Measurements from ENCODE around the gene MGLL. TPM values are rescaled to one million over a fixed set of nuclear protein-coding genes. Genes with fewer than 3 reads are reported as not detected.

Gene MGLL
- total RNA-seq, 1 experiment from 2014 or later = 2.1 TPM

- TF ChIP-seq SIN3A (IDR thresholded peaks at IDR 0.05; ENCODE audit: borderline replicate concordance, insufficient read depth, low read depth, low read length) (no peak), POLR2AphosphoS5 (IDR thresholded peaks at IDR 0.05; ENCODE audit: low read depth, low read length) (no peak), REST (IDR thresholded peaks at IDR 0.05; ENCODE audit: insufficient read depth in 1 of 2, low read depth in 2 of 2, low read length in 1 of 2) (no peak), TCF7L2 (IDR thresholded peaks at IDR 0.05; ENCODE audit: low read depth, low read length) (no peak)
- TF ChIP-seq, protein P1, sequence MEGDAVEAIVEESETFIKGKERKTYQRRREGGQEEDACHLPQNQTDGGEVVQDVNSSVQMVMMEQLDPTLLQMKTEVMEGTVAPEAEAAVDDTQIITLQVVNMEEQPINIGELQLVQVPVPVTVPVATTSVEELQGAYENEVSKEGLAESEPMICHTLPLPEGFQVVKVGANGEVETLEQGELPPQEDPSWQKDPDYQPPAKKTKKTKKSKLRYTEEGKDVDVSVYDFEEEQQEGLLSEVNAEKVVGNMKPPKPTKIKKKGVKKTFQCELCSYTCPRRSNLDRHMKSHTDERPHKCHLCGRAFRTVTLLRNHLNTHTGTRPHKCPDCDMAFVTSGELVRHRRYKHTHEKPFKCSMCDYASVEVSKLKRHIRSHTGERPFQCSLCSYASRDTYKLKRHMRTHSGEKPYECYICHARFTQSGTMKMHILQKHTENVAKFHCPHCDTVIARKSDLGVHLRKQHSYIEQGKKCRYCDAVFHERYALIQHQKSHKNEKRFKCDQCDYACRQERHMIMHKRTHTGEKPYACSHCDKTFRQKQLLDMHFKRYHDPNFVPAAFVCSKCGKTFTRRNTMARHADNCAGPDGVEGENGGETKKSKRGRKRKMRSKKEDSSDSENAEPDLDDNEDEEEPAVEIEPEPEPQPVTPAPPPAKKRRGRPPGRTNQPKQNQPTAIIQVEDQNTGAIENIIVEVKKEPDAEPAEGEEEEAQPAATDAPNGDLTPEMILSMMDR (IDR thresholded peaks at IDR 0.05) = no peak
- Histone ChIP-seq H3K4me3 (ENCODE audit: low read depth in 2 of 2, low read length in 2 of 2) (no peak overlapping the region), H3K36me3 (ENCODE audit: control insufficient read depth, insufficient read depth, low read length) (no peaks in the 10 kb centered on the region), H3K27ac (ENCODE audit: low read length) (no peak overlapping the region), H3K4me1 (ENCODE audit: control insufficient read depth, insufficient read depth, low read length) (no peaks in the 10 kb centered on the region), H3K27me3 (ENCODE audit: control insufficient read depth, insufficient read depth, low read length) (no peaks in the 10 kb centered on the region), H3K9me3 (ENCODE audit: control insufficient read depth, insufficient read depth, low read depth, low read length) (0 out of 2 replicates have a peak, but pooled peaks cover 3% of the 10 kb centered on the region)
- DNase-seq (ENCODE audit: low read depth, low spot score) (no peak), ATAC-seq (no peak)
- BruUV-seq (replicated peaks) = no TSS peak
- POLR2A ChIA-PET = no interaction called here
- intact Hi-C loops (cut with micrococcal nuclease; ENCODE audit: unreplicated experiment) (no loop called here), in situ Hi-C loops (cut with HindIII; ENCODE audit: low pct_unique_long_range_greater_than_20kb, low sequenced_read_pairs) (no loop called here)
- CTCF ChIA-PET = no interaction called here
These were observed 26.1 kb downstream of the MGLL start for GRCh38 chr3:127796045-127796830.

DNA sequence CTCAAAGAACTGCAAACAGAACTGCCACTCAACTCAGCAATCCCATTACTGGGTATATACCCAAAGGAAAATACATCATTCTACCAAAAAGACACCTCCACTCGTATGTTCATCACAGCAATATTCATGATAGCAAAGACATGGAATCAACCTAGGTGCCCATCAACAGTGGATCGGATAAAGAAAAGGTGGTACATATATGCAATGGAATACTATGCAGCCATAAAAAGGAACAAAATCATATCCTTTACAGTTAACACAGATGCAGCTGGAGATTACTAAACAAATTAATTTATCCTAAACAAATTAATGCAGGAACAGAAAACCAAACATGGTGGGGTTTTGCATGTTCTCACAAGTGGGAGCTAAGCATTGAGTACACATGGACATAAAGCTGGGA is 27.3 kb downstream of the MGLL start:
- Histone ChIP-seq H3K27me3 (ENCODE audit: control insufficient read depth, insufficient read depth, low read length) (no peaks in the 10 kb centered on the region), H3K27ac (ENCODE audit: low read length) (no peak overlapping the region), H3K4me1 (ENCODE audit: control insufficient read depth, insufficient read depth, low read length) (no peaks in the 10 kb centered on the region), H3K36me3 (ENCODE audit: control insufficient read depth, insufficient read depth, low read length) (no peaks in the 10 kb centered on the region), H3K9me3 (ENCODE audit: control insufficient read depth, insufficient read depth, low read depth, low read length) (0 out of 2 replicates have a peak, but pooled peaks cover 3% of the 10 kb centered on the region), H3K4me3 (ENCODE audit: low read depth in 2 of 2, low read length in 2 of 2) (no peak overlapping the region)
- ChIA-PET CTCF (no interaction called here), POLR2A (no interaction called here)
- no TSS peak for BruUV-seq (replicated peaks)
- in situ Hi-C loops (cut with HindIII; ENCODE audit: low pct_unique_long_range_greater_than_20kb, low sequenced_read_pairs) (no loop called here), intact Hi-C loops (cut with micrococcal nuclease; ENCODE audit: unreplicated experiment) (no loop called here)
- no peak for DNase-seq (ENCODE audit: low read depth, low spot score)
- TF ChIP-seq POLR2AphosphoS5 (IDR thresholded peaks at IDR 0.05; ENCODE audit: low read depth, low read length) = no peak
- TF ChIP-seq SIN3A (IDR thresholded peaks at IDR 0.05; ENCODE audit: borderline replicate concordance, insufficient read depth, low read depth, low read length) = no peak
- TF ChIP-seq, protein P1 (IDR thresholded peaks at IDR 0.05) = no peak
- TF ChIP-seq REST (IDR thresholded peaks at IDR 0.05; ENCODE audit: insufficient read depth in 1 of 2, low read depth in 2 of 2, low read length in 1 of 2) = no peak
- TF ChIP-seq TCF7L2 (IDR thresholded peaks at IDR 0.05; ENCODE audit: low read depth, low read length) = no peak
- no peak for ATAC-seq
